Ureter (tissue), 1 donor: ENCODE measurements around the gene CAMK2N2. TPM values are rescaled to one million over a fixed set of nuclear protein-coding genes. Genes with fewer than 3 reads are reported as not detected.

Experiments
- DNase-seq: peaks from one replicate; pipeline ENCODE4 v3.0.0-alpha.2; 2020; ENCODE audit warnings: low spot score
- total RNA-seq: library from RNA; stranded (reverse); gene quantifications from one replicate; pipeline ENCODE4 v1.2.4, GENCODE V29; 2023
- donor health status: DM: yes; HTN: yes; CAD: no.

Gene CAMK2N2
- total RNA-seq, 1 donor from 2014 or later: not detected

DNA sequence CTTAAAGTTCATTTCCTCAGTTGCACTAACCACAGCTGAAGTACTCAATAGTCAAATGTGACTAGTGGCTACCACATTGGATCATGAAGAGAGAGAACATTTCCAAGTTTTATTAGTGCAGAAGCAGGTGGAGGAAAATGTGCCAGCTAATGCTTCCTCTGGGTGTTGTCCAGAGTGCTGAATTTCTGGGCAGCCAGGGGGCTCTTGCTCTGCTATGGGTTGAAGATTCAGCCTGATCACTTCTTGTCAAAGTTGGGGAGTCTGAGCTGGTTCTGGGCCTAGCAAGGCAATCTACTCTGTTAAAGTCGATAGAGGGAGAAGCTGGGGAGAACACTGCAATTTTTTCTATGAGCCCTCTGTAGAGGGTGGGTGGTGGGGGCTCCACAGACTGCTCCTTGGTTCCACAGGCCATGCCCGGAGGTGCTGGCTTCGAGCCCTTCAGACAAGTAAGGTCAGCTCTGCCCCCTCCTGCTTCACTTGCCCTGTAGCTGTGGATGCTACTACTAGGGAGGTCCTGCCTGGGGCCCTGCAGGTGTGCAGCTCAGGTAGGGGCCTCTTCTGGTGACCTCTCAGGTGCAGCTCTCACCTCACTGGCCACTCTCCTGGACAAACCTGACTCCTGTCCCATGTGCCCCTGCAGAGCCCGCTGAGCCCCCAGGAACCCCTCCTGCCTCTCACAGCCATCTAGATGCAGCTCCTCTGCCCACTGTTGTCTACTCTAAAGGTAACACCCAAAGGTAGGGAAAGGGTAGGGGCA, 20.8 kb downstream of the CAMK2N2 start:
- DNase-seq: no peak

DNA sequence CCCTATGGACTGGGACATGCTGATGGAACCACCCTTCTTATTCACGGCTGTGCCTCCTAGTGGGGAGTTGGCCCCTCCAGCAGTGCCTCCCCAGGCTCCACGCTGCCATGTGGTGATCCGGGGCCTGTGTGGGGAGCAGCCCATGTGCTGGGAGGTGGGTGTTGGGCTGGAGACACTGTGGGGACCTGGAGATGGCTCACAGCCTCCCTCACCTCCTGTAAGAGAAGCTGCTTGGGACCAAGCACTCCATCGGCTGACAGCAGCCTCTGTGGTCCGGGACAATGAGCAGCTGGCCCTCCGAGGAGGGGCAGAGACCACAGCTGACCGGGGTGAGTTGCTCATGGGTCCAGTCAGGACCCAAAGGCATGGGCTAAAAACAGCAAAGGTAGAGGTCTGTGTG, 21.6 kb downstream of the CAMK2N2 start:
- DNase-seq: no peak

DNA sequence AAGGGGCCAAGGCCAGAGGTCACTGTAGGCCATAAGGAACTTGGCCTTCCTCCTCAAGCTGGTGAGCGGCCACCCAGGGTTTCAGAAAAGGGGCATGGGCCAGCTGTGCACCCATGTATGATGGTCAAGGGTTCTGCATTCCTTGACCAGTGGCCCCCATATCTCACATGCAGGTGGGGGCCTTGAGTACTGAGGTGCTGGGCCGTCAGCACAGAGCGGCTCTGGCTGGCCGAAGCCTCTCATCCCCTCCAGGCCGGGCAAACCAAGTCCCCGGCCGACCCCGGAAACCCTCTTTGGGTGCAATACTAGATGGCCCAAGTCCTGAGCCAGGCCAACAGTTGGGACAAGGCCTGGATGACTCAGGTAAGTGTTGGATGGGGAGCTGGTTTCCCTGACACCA, 22.1 kb downstream of the CAMK2N2 start:
- no peak for DNase-seq

DNA sequence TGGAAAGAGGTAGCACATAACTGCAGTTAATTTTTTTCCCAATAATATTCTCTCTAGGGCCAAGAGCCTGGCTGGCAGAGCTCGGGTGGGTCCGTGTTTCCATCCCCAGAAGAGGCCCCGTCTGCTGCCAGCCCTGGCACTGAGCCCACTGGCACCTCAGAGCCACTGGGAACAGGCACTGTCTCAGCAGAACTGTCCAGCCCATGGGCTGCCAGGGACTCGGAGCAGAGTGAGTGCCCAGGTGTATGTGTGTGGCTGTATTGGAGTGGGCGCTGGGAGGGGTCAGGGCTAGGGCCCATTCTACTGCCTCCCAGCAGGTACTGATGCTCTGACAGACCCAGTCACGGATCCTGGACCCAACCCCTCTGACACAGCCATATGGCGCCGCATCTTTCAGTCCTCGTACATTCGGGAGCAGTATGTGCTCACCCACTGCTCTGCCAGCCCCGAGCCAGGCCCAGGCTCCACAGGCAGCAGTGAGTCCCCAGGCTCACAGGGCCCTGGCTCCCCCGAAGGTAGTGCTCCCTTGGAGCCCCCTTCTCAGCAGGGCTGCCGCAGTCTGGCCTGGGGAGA, 23.0 kb downstream of the CAMK2N2 start:
- no peak for DNase-seq

DNA sequence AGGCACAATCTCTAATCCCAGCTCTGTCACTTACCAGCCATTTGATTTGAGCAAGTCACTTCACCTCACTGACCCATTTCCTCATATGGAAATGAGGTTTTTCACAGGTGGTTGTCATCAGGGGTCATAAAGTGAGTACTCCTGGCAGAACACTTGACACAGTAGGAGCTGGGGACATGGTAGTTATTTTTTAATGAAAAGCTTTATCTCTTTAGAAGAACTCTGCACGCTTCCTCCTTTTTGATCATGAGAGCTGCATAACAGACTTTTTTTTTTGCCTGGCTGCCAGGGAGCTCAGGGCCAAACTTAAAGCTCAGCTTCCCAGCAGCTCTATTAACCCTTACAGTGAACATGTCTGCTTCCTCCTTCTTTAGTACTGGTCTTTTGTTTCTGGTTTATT, 23.5 kb downstream of the CAMK2N2 start:
- DNase-seq: no peak

DNA sequence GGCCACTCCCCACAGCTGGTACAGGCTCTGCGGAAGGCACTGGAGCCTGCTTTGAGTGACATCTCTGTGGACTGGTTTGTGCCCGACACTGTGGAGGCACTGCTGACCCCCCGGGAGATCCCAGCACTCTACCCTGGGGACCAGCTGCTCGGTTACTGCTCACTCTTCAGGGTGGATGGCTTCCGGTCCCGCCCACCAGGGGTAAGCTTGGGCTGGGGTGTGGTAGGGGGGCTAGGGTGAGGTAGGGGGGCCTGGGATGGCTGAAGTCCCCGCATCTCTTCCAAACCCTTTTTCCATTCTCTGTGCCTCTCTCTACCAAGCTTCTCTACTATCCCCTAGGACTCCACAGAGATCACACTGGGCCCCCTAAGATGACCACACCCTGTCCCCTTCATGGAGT, 24.1 kb downstream of the CAMK2N2 start:
- DNase-seq: no peak

DNA sequence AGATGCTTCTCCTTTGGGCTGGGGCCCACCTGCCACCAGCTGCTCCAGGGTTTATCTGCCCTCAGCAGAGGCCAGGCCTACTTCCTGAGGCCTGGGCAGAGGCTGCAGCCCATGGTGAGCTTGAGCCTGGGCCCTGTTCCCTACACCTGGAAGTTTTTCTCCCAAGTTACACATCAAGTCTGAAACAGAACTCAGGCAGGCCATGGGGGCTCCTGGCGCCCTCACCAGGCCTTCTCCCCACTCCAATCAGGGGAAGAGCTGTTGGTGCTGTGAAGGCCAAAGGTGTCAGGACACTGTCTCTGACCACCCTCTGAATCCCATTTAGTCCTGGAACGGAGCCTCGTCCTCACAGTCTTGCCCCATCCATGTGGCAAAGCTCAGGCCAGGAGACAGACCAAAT, 24.7 kb downstream of the CAMK2N2 start:
- no peak for DNase-seq

DNA sequence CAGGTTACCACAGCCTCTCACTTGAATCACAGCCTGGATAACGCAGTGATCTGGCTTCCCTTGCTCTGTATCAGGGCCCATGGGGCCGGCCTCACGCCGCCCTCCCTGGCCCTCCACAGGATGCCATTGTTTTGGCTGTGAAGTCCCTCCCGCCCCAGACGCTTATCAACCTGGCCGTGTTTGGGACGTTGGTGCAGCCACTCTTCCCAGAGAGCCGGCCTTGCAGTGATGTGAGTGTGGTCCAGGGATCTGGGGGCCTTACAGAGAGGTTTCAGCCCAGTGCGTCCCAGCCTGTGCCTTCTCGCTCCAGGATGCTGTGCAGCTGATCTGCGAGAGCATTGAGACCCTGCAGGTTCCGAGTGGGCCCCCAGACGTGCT, 25.3 kb downstream of the CAMK2N2 start:
- DNase-seq: no peak

DNA sequence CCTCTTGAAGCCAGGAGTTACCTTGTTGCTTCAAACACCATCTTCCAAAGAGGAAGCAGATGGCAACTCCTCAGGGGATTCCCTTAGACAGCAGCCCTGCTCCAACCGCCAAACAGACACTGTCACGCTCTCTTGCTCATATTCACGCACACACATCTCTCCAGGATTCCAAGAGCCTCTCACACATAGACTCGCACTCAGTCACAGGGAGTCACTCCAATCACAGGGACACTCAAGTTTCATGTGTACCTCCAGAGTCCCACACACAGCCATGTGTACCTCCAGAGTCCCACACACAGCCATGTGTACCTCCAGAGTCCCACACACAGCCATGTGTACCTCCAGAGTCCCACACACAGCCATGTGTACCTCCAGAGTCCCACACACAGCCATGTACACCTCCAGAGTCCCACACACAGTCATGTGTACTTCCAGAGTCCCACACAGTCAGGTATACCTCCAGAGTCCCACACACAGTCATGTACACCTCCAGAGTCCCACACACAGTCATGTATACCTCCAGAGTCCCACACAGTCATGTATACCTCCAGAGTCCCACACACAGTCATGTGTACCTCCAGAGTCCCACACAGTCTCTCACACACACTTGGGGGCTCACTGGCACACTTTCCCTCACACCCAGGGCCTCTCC, 25.8 kb downstream of the CAMK2N2 start:
- DNase-seq: no peak

DNA sequence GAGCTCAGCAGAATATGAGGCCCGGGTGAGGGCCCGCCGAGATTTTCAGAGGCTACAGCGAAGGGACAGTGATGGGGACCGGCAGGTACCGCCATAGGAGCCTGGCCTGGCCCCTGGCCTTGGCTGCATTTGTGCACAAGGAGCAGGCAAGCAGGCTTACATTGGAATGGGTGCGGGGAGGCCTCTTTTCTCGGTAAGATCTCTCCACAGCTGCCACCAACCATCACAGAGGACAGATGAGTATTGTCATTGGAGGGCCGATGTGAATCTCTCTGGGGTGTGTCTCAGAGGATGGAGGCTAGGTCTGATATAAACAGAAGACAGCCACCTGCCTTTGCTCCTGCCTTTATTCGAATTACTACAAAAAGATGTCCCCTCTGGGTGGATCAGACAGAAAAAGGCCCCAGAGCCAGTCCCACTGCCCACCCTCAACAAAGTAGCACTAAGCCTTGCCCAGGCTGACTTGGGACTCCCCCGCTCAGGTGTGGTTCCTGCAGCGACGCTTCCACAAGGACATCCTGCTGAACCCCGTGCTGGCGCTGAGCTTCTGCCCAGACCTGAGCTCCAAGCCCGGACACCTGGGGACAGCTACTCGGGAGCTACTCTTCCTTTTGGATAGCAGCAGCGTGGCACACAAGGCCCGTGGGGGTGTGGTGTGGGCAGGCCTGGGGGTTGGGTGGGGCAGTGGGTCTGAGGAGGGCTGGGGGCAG, 26.5 kb downstream of the CAMK2N2 start:
- no peak for DNase-seq

DNA sequence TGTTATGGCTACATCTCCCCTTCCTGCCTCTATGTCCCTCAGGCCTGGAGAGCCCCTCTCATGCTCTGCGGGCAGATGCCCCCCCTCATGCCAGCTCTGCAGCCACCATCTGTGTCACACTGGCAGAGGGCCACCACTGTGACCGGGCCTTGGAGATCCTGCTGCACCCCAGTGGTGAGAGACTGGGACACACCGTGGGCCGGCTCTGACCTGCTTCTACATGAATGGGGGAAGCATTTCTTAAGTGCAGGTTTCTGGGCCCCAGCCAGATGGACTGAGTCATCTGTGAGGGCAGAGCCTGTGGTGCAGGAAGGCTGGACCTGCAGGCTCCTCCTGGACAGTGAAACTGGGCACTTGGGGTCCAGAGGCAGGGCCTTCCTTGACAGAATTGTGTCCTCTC, 27.1 kb downstream of the CAMK2N2 start:
- DNase-seq: peak; percentile 87

DNA sequence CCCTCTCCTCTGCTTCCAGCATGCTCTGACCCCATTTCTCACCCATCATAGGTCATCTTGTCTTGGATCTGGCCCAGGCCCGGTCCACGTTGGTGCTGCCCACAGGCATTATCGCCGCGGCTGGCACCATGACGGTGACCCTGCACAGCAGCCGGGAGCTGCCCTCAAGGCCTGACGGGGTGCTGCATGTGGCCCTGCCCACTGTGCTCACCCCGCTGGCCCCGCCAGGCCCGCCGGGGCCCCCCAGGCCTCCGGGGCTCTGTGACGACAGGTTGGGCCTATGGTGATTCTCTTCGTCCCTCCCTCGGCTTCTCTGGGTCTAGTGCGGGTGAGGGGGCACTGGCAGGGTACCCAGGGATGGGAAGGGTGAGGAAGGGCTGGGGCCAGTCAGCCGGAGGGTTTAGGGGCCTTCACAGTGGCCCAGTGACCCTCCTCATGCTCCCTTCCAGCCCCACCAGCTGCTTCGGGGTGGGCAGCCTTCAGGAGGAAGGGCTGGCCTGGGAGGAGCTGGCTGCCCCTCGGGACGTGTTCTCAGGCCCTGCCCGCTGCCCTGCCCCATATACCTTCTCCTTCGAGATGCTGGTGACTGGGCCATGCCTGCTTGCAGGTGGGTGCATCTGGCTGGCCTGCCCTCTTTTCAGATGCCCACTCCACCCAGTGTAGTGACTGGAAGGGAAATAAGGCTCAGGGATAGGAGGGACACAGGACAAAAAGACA, 28.1 kb downstream of the CAMK2N2 start:
- no peak for DNase-seq

DNA sequence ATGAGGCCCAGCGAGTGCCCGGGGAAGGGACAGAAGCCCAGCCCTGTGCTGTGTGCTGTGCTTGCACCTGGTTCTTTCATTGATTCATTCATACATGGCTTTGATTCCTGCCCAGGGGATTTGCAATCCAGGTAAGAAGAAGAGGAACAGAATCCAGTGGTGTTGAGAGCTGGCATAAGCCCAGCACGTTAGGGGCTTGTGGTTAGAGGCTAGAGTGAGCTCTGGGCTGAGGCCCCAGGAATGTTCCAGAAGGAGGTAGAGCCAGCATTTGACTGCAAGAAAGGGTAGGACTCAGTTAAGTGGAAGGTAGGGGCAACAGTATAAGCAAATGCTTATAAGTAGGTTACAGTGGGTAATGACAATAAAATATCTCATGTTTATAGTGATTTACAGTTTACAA, 29.7 kb downstream of the CAMK2N2 start:
- DNase-seq: no peak

DNA sequence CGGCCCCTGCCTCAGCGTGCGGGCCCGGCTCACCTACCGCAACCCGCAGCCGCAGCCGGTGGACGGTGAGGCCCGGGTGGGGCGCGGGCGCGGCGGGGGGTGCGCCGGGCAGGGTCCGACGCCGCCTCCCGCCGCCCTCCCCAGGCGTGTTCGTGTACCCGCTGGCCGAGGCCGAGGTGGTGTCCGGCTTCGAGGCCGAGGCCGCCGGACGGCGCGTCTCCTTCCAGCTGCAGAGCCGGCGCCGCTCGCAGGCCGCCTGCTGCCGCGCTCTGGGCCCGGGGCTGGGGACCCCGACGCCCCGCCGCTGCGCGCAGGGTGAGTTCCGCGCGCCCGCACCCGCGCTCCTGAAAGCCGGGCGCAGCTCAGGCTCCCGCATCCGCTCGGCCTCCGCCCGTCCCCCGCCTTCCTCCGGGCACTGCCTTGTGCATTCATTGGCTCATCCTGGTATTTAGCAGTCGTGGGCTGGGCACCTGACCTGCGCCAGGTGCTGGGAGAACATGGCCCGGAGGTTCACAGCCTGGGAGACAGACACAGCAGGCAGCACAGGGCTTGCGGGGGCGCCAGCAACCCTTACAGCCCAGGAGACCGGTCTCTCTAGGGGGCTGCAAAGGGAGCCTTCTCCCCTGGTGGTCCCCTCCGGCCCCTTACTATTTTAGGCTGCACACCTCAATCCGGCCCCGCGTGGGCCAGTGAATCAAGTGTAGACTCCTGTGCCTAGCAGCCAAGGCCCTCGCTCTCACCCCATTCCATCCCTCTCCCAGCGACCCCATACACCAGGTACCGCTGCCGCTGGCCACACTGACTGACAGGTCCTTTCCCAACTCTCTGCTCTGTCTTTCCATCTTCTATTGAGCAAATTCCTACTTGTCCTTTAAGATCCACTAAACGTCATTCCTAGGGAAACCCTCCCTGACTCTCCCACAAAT, 30.5 kb downstream of the CAMK2N2 start:
- DNase-seq: no peak

DNA sequence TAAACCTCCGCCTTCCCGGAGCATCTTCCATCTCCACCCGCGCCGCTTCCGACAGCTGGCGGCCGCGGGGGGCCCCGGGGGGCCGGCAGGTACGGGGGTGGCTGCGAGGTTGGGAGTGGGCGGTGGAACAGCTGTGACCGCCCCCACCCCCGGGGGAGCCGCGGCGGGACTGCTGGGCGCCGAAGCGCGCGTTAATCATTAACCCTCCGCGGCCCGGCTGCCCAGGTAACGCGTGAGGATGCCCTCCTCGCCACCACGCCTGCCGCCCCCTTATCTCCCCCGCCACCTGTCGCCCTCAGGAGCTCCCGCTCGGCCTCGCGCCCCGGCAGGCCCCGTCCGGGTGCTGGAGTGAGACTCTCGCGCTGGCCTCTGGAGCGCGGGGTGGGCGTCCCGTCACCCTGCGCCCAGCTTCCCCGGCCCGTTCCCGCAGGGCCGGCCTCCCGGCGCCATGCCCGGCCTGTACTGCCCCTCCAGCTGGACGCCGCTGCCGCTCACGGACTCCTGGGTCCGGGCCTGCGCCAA, 31.2 kb downstream of the CAMK2N2 start:
- no peak for DNase-seq

DNA sequence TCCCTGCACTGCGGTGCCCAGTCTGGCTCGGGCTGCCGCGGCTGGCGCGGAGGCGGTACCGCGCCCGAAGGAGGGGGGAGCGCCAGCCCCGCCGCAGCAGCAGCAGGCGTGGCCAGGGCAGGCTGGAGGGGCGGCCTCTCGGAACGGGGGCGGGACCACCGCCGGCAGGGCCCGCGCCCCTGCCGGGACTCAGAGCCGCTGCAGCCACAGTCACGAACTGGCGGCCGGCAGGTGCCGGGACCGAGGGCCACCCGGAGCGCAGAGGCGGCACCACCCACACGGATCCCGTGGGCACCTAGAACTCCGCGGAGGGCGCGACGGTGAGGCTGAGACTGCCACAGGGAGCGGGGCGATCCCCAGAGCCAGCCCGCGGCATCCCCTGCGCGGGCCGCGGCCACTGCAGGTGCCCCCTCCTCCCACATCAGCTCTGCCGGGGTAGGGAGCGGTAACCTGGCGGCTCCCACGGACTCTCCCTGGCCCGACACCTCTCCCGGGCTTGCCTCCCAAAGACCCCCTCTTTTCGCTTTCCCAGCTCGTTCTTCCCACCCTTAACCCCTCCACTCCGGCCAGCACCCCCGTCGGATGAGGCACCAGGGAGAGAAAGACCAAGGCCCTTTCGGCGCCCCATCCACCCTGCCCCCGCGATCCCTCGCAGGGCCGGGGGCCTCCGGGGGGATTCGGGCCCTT, 31.8 kb downstream of the CAMK2N2 start, which contains the start of gene VWA5B2:
Gene VWA5B2 (plus strand): TSS at position 192 of the 687 bp plus-strand sequence. CDS start 944 bp downstream, outside the sequence.
- no peak for DNase-seq

DNA sequence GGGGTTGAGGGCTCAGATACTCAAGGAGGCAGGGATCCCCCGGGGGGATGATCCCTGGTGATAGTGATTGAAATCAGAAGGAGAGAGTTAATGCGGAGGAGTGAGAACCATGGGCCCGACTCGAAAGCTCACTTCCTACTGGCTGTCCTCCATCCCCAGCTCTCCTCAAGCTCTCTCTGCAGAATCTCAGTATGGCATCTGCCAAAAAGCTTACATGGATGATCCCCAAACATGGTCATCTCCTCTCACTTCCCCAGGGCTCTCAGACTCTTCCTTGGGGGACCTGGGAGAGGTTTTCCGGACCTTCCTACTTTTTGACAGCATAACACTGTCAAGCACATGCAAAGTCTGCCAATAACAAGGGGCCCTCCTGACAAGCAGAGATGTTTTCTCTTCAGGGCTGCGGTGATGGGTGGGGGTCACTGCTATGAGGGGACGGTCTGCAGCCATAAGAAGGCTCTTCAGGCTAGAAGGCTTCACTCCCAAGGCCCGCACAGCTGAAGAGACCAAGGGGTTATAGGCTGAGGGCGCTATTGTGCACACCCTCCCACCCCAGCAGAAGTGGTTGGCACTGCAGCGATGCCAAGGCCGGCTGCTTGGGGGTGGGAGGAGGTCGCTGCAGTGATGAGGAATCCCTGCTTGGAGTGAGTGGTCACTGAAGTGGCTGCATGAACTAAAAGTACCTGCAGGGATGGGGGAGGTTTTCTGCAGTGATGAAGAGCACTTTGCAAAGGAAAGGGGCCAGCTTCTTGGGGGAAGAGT, 32.8 kb downstream of the CAMK2N2 start:
- DNase-seq: no peak

DNA sequence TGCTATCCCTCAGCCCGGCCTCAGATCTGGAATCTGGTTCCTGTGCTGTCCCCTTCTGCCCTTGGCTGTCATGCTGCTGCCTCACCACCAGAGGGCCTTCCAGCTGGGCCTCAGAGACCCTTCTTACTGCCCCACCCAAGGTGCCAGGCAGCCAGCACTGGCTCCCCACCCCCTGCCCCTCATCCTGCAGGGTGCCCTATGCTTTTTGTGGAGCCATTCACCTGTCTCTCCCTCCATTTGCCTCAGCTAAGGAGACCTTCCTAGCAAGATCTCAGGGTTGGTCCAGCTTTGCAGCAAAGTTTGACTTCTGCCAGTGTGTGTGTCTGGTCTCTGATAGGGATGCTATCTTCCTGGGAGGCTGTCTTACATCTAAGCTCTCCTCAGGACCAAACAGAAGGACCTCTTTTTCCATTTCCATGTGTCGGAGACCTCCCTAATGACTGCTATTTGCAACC, 33.8 kb downstream of the CAMK2N2 start:
- no peak for DNase-seq

DNA sequence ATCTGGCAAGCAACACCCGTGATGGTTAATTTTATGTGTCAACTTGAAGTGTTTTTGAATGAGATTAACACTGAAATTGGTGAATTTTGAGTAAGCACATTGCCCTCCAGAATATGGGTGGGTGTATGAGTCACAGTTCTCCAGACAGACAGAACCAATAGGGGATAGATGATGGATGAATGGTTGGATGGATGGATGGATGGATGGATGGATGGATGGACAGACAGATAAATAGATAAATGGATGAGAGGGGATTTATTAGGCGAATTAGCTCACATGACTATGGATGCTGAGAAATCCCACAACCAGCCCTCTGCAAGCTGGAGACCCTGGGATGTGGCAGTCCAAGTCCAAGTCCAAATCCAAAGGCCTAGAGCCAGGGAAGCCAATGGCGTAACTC, 37.4 kb downstream of the CAMK2N2 start:
- no peak for DNase-seq
